GM18907 (cell line): ENCODE results near the gene BTNL8.

Source experiments
- ATAC-seq: cut with Tn5 transposase; IDR thresholded peaks from one replicate; pipeline ENCODE4 v1.9.1; 2021; ENCODE audit warnings: mild to moderate bottlenecking, moderate library complexity; ENCODE audit not compliant: unreplicated experiment

BTNL8 gene

GRCh38 chr5:180898621-180899246 is at the start of gene BTNL8:
BTNL8 (plus strand) TSS chr5:180899159; CDS start chr5:180899311, 152 bp downstream.
- no peak for ATAC-seq

- no peak for ATAC-seq
Observed at GRCh38 chr5:180849827-180850226, 49.1 kb upstream of the BTNL8 start.

GRCh38 chr5:180850434-180851078 is 48.4 kb upstream of the BTNL8 start:
- no peak for ATAC-seq

- no peak for ATAC-seq
Observed at GRCh38 chr5:180852495-180852894, 46.5 kb upstream of the BTNL8 start.

GRCh38 chr5:180853121-180853847 is 45.7 kb upstream of the BTNL8 start:
- ATAC-seq, result no peak

GRCh38 chr5:180853848-180854176 is 45.1 kb upstream of the BTNL8 start:
- no peak for ATAC-seq

- no peak for ATAC-seq
Observed at GRCh38 chr5:180858586-180858985, 40.4 kb upstream of the BTNL8 start.

- ATAC-seq, result peak; percentile 61
Observed at GRCh38 chr5:180860273-180860886, 38.6 kb upstream of the BTNL8 start.

GRCh38 chr5:180860887-180861822 is 37.8 kb upstream of the BTNL8 start, which contains the start of gene ZFP62:
ZFP62 (minus strand) TSS chr5:180861276; CDS start chr5:180861219, 57 bp downstream.
- peak; percentile 90 for ATAC-seq

- ATAC-seq, result no peak
Observed at GRCh38 chr5:180862645-180863044, 36.3 kb upstream of the BTNL8 start.

- no peak for ATAC-seq
Observed at GRCh38 chr5:180865981-180866695, 32.8 kb upstream of the BTNL8 start.

GRCh38 chr5:180866985-180867384 is 32.0 kb upstream of the BTNL8 start:
- no peak for ATAC-seq

GRCh38 chr5:180868960-180869359 is 30.0 kb upstream of the BTNL8 start:
- ATAC-seq, result peak; percentile 44

- ATAC-seq, result no peak
Observed at GRCh38 chr5:180869587-180869986, 29.4 kb upstream of the BTNL8 start.

- no peak for ATAC-seq
Observed at GRCh38 chr5:180870276-180871068, 28.5 kb upstream of the BTNL8 start.

GRCh38 chr5:180872419-180872818 is 26.5 kb upstream of the BTNL8 start:
- no peak for ATAC-seq

GRCh38 chr5:180873615-180874520 is 25.1 kb upstream of the BTNL8 start:
- no peak for ATAC-seq
